Measurements from ENCODE around the gene HMGCS2.

DNA sequence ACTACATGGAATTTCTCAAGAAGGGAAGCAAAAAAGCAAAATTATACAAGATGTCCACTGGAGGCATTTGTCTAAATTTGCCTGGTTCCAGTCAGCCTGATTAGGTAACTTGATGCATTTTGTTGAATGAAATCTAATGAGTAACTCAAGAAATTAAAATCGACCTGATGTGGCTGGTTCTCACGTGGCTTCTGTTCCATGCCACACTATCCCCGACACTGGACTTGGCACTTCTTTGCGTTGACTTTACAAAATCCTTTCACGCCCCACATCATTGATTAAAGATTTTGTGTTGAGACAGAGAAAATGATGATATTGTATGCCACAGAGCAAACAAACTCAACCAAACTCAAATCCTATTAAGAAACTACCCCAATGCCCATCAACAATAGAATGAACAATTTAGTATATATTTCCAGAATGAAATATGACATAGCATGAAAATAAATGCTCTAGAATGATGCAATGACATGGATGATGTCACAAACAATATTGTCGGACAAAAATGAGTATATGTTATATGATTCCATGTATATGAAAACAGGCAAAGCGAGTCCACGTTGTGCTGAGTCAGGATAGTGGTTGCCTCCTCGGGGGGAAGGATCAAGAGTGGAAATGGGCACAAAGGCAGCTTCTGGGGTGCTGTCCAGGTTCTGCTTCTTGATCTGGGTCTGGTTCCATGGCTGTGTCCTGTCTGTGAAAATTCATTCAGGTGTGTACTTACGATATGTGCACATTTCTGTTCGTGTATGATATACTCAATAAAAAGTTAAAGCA lies 12.9 kb upstream of the HMGCS2 start:
- TF ChIP-seq, protein P1, sequence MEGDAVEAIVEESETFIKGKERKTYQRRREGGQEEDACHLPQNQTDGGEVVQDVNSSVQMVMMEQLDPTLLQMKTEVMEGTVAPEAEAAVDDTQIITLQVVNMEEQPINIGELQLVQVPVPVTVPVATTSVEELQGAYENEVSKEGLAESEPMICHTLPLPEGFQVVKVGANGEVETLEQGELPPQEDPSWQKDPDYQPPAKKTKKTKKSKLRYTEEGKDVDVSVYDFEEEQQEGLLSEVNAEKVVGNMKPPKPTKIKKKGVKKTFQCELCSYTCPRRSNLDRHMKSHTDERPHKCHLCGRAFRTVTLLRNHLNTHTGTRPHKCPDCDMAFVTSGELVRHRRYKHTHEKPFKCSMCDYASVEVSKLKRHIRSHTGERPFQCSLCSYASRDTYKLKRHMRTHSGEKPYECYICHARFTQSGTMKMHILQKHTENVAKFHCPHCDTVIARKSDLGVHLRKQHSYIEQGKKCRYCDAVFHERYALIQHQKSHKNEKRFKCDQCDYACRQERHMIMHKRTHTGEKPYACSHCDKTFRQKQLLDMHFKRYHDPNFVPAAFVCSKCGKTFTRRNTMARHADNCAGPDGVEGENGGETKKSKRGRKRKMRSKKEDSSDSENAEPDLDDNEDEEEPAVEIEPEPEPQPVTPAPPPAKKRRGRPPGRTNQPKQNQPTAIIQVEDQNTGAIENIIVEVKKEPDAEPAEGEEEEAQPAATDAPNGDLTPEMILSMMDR (IDR thresholded peaks at IDR 0.05 in 2 of 3, conservative IDR thresholded peaks at IDR 0.05 in 1 of 3; ENCODE audit: control insufficient read depth in 2 of 3, extremely low read depth in 1 of 3, insufficient read depth in 1 of 3, low read depth in 3 of 3, low read length in 3 of 3): no peak
- TF ChIP-seq JUNB (IDR thresholded peaks at IDR 0.05) (no peak), ETV6 (conservative IDR thresholded peaks at IDR 0.05 in 1 of 2, IDR thresholded peaks at IDR 0.05 in 1 of 2; ENCODE audit: borderline replicate concordance in 1 of 2, low read depth in 1 of 2) (no peak), MEF2A (IDR thresholded peaks at IDR 0.05; ENCODE audit: insufficient read depth, low read depth, low read length) (no peak), POLR2A (IDR thresholded peaks at IDR 0.05; ENCODE audit: low read depth, low read length) (no peak), FOS (IDR thresholded peaks at IDR 0.05; ENCODE audit: borderline replicate concordance, extremely low read depth, insufficient read length) (no peak), KDM1A (IDR thresholded peaks at IDR 0.05; ENCODE audit: borderline replicate concordance) (no peak), TAF1 (IDR thresholded peaks at IDR 0.05; ENCODE audit: borderline replicate concordance, low read depth, low read length) (no peak)
